GM19468 (cell line): ENCODE results near the gene KCNQ5.
"Not testable (repeated sequence)": the region's sequence is repeated elsewhere in the genome, so short reads cannot be mapped to it uniquely, and the experiment has no call there.

Source experiments
- ATAC-seq: cut with Tn5 transposase; IDR thresholded peaks from one replicate; pipeline ENCODE4 v1.9.1; 2021; ENCODE audit warnings: mild to moderate bottlenecking, moderate library complexity, moderate number of reproducible peaks; ENCODE audit not compliant: unreplicated experiment; ENCODE audit errors: extremely low read depth

The KCNQ5 gene

DNA sequence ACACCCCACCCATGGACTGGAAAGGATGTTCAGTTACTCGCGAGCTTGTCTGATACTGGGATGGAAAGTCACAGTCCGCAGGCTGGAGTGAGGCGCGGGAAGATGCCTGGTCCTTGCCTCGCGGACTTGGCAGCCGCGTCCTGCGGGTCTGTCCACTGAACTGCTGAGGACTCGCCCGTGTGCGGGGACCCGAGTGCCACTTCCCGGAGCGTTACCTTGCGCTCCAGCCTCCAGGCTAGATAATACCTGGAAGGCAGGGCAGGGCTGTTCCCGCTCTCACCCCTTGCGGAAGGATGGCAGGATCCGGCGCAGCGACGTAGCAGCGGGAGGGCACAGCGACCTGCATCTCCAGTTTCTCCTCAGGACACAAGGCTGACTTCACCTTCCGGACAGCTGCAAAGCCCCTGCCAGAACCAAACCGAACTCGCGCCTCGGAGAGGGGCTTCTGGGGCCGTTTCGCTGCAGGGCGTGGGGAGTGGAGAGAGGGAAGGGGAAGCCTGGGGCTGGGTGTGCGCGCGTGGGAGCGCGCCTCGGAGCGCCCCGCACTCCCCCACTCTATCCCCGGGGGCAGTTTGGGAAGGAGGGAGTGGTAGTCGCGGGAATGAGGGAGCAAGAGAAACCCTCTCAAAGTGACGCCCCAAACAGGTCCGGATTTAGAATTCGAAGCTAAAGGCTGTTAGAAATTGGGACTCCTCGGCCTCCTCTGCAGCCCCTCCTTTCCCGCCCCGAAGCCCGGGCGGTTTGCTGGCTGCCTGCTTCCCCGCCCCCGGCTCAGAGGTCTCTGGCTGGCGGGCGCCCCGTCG is at the start of gene KCNQ5:
Gene KCNQ5, plus strand, starts transcription at position 774 of the 803 bp plus-strand sequence.
- no peak for ATAC-seq

DNA sequence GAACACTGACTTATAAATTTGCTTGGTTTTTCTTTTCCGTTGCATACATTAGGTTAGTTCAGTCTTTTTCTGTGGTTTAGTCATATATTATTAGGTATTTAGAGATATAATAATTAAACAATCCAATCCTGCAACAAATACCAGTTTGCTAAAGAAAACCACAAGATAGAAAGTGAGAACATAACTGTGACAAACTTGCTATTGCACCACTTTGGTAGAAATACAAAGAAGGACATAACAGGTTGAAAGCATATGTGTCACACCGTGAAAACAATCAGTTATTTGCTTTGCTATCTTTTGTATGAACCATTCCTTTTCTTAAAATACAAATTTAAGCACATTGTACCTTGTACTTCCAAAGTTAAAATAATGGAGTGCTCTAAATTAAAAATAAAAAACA is 42.0 kb upstream of the KCNQ5 start:
- ATAC-seq: peak; percentile 60

DNA sequence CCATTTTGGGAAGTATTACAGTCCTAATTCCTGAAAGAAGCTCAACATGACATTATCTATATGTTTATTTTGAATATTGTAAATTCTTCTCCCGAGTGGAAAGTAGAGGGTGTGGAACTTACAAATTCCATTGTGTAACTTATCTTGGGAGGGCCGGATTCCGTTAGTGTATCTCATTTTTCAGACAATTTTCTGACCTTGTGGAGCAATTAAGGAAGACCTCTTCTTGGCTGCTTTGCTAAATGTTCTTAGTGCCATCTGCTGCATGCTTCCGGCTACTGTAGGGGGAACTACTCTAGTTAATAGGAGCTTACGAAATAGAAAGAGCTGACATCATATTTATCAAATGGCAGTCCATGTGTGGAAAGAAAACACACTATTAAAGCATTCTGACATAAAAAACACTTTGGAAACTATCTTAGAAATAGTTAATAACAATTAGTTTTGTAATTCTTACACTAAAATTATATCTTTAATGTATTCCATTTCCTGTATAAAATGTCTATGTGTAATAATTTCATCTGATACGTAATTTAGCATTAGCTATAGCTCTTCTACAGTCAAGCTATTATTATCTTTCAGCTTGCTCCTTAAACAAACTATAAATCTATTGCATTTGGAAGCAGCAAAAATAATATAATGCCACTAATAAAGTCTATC is 41.5 kb upstream of the KCNQ5 start:
- no peak for ATAC-seq

DNA sequence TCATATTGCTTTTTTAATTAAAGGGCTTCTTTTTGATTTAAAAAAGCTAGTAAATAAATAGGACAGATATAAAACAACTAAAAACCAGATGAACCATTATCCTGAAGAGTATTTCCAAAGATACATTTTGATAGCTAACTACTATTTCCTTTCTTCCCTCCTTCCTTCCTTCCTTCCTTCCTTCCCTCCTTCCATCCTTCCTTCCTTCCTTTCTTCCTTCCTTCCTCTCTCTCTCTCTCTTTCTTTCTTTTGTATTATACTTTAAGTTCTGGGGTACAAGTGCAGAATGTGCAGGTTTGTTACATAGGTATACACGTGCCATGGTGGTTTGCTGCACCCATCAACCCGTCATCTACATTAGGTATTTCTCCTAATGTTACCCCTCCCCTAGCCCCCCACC is 40.9 kb upstream of the KCNQ5 start:
- not testable (repeated sequence) for ATAC-seq

DNA sequence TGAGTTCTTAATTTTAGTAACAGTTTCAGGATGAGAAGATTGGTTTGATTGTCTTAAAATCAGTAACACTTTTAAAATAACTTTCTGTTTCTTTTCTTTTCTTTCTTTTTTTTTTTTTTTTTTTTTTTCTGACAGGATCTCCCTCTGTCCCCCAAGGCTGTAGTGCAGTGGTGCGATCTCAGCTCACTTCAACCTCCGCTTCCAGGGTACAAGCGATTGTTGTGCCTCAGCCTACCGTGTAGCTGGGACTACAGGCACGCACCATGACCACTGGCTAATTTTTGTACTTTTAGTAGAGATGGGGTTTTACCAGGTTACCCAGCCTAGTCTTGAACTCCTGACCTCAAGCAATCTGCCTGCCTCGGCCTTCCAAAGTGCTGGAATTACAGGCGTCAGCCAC is 33.7 kb upstream of the KCNQ5 start:
- no peak for ATAC-seq

DNA sequence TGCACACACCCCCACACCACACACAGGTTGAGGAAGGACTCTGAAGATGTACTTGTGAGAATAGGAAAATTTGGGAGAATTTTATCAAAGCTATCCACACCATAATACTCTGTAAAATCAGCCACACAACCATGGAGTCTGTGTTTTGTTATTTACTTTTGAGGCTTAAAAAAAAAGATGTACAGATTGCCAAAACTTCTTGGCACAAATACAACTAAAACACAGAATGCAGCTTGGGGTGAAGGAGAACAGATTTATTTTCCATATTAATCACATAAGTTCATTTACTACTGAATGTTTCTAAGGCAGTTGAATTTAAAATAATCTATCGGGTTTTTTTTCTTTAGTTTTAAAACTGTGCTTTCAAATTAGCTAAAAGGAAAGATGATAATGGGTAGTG is 32.8 kb upstream of the KCNQ5 start:
- ATAC-seq: no peak

DNA sequence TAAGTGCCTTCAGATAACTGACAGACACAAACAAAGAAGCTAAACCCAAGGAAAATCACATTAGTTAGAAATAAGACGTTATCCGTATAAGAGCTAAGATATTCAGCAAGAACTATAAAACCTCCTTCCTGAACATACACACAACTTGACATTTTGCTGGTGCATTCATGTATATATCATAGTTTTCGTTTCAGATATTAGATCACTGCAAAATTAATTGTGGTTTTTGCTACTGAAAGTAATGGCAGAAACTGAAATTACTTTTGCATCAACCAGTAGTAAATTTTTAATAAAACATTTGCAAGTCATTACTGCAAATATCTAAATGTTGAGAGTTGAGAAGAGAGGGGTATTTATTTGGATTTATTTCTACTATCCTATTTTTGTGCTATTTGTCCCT is 26.1 kb upstream of the KCNQ5 start:
- no peak for ATAC-seq

DNA sequence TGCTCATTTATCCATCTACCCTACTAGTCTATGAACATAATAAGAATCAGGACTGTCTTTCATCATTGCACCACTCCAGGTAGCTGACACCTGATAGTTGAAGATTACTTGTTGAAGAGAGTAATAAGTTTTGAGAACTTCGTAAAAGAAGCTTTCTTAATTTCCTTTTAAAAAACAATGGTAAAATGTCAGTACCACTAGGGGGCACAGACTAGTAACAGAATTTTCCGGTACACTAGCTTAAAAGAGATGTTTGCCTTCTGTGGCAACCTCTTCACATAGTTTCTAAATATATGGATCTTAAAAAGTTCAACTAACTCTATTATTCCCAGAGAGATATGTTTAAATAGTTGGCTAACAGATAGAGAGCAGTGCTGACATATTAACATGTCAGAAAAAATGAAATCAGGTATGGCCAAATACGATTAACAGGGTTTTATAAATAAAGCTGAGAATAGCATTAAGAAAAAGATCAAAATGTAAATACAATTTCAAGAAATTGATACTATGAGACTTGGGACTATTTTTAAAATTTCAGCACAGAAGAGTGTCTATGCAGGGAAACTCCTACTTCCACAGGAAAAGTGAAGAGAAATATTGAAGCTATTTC is 5.4 kb upstream of the KCNQ5 start:
- no peak for ATAC-seq

DNA sequence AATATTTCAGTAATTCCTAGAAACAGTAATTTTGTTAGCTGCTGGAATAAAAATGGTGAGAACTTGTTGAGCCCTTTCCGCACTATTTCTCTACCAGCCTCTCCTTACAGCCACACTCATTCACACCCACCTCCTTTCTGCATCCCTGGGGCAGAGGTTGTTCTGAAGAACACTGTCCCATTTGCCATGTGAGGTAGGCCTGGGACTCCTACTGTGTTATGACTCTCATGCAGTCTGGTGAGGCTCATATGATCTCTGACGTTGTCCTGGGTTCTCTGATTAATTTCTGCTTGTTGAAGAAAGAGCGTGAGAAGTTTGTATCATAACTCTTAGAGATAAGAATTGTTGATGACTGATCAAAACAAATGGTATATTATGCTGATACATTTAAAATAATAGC is 4.1 kb upstream of the KCNQ5 start:
- ATAC-seq: no peak

DNA sequence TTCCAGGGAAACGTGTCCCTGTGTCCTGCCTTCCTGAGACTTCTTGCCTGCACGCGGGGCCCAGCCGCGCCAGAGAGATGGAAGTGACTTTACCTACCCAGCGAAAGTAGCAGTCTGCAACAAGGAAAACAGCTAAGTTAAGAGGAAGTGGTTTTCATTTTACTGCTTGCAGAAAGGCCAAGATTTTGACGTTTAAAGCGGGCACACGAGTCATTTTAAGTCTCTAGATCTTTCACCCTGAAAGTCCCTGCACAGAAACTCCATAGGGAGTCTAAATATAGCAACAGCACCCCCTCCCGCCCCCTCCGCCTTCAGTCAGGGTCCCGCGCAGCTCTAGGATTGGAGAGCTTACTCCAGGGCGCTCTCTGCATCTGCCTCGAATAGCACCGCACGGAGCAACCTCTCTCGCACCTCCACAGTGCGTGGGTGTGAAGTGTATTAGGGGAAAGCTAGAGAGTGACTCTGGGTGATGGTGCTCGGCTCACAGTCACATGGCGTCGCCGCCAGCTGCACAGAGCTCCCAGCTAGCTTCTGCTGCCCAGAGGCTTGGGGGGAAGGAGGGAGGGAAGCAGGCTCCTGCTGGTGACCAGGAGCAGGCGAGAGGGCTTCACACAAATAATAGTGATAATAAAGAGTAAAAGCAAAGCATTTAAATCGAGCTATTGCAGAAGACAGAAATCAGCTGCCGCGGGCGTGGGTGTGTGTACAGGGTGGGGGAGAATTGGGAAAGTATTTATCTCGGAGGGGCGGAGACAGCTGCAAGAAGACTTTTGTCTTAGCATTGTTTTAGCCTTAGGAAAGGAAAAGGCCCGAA is 1.8 kb upstream of the KCNQ5 start:
- peak; percentile 50 for ATAC-seq

DNA sequence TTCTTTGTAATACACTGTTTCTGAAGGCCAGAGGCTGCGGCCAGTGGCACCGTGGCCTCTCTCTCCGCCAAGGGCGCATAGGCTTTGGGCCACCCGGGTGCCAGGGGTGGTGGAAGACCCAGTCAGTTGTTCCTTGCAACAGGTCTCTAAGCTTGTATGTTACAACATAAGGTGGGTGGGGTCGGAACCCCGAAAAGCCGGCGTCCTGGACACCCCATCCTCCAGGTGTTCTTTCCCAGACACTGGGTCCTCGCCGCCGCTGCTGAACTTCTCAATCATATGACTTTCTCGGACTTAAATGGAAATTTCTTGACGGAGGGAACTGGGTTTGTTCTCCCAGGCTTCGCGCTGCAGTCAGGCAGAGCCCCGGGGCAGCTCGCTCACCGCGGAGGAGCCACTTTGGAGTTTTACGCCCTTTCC is 983 bp upstream of the KCNQ5 start:
- no peak for ATAC-seq

DNA sequence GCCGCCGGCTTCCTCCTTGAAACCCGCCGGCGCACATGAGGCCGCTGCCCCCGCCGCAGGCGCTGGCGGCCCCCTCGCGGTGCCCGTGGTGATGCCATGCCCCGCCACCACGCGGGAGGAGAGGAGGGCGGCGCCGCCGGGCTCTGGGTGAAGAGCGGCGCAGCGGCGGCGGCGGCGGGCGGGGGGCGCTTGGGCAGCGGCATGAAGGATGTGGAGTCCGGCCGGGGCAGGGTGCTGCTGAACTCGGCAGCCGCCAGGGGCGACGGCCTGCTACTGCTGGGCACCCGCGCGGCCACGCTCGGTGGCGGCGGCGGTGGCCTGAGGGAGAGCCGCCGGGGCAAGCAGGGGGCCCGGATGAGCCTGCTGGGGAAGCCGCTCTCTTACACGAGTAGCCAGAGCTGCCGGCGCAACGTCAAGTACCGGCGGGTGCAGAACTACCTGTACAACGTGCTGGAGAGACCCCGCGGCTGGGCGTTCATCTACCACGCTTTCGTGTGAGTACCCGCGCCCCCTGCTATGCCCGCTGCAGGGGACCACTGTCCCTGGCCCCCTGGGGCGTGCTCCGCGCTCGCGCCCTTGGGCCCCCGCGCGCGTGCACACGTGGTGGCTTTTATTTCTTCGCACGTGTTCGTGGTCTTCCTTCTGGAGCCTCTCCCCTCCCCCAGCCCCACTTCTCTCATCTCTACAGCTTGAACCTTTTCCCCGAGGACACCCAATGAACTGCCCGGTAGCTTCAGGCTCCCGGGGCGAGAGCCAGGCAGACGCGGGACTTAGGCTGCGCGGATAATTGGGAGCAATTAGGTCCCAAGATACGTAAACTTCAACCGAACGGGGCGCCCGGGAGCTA is 453 bp downstream of the KCNQ5 start:
- ATAC-seq: no peak

DNA sequence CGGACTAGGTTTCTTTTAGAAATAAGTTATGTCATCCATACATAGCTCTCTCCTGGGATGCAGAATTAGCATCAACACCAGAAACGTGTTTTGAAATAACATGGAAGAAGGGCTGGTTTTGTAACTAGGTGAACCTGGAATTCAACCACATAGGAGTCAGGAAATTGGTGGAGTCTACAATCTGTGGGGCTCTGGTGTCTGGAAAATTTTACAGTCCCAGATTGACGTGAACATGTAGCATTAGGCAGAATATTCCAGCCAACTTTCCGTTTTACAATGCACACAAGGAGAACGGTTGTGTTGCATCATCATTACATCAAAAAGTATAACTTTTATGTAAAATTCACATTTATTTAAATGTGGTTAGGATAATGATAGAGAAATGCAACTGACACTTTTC is 1.9 kb downstream of the KCNQ5 start:
- no peak for ATAC-seq

DNA sequence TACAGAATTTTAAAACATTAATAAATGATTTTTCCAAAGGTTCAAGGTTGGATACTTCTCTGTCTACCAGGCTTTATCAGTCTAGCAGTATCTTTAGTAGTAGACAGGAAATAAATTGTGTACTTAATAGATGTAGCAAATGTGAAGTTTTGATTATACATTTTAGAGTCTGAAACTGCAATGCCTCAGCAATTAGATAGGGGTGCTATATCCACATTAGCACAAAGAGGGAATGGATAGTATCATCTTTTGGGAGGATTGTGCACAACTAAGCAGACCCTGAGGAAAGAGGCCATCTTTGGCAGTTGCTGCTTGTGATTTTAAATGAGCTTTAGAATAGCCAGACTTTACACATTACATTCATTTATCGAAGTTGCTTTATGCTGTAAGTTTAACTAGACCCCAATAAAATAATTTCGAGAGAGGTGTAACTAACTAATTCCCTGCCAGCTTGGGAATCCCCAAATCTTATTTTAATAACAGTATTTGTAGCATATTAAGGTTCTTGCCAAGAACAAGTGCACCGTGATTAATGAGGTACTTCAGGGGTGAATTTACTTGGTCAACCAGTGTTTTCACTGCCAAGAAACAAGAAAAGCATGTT is 2.8 kb downstream of the KCNQ5 start:
- ATAC-seq: no peak

DNA sequence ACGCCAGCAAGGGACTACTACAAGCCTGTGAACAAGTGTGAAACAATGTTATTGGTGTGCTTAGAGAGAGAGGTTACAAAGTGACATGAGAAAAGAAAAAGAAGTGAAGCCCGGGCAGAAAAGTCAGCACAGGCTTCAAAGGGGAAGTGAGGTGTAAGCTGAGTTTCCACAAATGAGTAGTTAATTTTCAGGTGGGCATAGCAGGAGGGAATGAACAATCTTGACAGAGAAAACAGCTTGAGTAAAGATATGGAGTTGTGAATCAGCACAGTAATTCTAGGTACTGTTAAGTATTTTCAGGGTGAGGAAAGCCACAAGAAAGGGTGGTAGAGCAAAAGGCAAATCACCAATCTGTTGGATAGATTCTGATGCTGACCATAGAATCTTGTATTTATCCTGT is 4.3 kb downstream of the KCNQ5 start:
- ATAC-seq: peak; percentile 49

DNA sequence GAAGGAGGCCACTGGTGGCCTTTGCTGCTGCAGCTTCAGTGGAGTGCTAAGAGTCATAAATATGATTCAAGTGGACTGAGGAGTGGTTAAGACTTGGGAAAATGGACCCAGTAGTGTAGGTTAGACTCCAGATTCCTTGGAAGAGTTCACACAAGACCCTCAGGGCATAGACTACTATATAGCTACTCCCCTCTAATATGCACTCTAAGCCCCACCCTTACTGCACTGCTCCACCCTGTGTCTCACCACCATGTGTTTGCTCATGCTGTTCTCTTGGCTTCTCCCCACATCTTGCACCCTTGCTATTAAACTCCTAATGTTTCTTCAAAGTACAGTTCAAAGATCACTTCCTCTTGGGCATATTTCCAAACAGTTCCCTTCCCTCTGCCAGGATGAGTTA is 5.7 kb downstream of the KCNQ5 start:
- ATAC-seq: no peak

DNA sequence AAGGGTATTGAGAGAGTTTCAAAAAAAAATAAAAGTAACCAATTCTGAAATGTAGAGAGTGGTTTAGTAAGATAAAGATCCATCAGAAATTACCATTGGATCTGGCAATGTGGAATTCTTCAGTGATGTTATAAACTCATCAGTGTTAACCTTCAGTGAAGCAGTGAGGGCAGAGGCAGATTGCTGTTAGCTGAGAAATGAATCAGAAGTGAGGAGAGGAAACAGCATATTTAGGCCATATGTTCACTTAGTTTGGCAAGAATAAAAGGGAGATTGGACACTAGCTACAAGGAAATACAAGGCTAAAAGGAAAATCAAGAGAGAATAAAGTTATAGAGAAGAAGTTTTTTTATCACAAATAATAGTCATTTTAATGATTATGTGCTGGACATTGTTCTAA is 9.6 kb downstream of the KCNQ5 start:
- ATAC-seq: no peak

DNA sequence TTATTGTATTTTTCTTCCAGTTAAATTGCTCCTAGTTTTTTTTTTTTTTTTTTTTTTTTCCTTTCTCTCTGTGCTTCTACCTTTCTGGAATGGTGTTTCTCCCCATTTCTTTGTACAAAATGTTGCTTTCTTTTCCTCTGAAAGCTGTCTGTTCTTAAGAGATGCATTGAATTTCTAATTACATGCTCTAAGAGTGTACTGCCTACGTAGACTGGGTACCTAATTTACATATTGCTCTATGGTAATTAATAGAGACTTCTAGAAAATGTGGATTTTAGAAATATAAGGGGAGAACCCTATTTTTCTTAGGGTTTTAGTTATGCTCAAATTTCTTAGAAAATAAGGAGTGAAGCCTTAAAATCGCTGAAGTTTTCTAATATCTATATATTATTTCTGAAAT is 13.8 kb downstream of the KCNQ5 start:
- no peak for ATAC-seq

DNA sequence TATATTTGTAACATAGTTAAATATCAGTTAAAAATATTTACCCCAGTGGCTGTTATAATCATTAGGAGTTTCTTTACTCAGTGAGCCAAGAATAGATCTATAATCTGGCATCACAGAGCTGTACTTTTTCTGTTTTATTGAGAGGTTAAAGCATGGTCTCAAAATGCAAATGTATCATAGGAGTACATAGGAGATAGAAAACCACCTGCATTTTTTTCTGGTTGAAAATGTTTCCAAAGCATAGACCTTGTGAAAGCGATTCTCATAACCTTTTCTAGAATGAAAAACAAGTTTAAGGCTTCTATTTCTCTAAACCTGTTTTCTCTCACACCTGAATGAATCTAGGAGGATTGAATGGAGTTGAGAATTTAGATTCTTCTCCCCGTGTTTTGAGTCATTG is 14.4 kb downstream of the KCNQ5 start:
- peak; percentile 93 for ATAC-seq
